Dedifferentiated amniotic fluid mesenchymal stem cell (primary cell): ENCODE data around the gene SRPK2.
"Not testable (repeated sequence)": the region's sequence is repeated elsewhere in the genome, so short reads cannot be mapped to it uniquely, and the experiment has no call there.

ENCODE experiments used
- DNase-seq: peaks from one replicate; pipeline ENCODE4 v3.0.0-alpha.2; 2016; ENCODE audit errors: extremely low spot score

The SRPK2 gene

DNA sequence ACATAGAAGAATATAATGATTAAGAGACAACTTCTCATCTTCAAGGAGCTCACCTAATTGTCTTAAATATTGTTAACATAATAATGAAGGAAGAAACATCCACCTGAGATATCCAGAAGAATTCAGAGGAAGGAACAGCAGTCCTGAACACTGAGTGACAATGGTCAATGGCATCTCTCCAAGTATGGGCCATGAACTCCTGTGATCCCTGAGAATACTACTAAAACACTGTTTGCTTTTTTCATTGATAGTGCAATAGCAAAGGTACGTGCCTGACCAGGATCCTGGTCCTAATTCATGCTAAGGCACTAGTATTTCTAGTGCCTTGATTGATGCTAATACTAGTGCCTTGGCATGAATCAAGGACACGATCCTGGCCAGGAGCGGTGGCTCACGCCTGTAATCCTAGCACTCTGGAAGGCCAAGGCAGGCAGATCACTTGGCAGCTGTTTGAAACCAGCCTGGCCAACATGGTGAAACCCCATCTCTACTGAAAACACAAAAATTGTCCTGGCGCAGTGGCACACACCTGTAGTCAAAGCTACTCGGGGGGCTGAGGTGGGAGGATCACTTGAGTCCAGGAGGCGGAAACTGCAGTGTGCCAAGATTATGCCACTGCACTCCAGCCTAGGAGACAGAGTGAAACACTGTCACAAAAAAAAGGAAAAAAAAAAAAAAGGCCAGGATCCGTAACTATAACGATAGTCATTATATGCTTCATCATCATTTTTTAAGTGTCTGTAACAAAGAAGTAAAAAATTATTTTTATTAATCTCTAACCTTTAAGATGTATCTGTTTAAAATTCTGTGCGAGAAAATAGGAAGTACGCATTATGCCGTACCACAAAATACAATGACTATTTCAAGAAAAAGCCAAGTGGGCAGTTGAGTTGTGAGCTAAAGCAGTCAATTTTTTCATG, 49.1 kb downstream of the SRPK2 start:
- DNase-seq = no peak

DNA sequence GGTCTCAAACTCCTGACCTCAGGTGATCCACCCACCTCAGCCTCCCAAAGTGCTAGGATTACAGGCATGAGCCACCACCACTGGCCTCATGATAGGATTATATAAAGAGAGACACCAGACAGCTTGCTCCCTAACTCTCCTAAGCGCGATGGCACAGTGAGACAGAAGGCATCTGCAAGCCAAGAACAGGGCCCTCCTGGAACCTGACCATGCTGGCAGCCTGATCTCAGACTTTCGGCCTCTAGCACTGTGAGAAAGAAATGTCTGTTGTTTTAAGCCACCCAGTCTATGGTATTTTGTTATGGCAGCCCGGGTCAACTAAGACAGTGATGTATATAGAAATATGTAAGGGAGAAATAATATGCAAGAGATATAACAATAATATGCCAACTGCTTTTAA, 51.2 kb downstream of the SRPK2 start:
- no peak for DNase-seq

- DNase-seq = peak; percentile 29
These were observed 52.7 kb downstream of the SRPK2 start for GRCh38 chr7:105336009-105336408.

GRCh38 chr7:105332661-105333060, 56.1 kb downstream of the SRPK2 start:
- DNase-seq = not testable (repeated sequence)

DNA sequence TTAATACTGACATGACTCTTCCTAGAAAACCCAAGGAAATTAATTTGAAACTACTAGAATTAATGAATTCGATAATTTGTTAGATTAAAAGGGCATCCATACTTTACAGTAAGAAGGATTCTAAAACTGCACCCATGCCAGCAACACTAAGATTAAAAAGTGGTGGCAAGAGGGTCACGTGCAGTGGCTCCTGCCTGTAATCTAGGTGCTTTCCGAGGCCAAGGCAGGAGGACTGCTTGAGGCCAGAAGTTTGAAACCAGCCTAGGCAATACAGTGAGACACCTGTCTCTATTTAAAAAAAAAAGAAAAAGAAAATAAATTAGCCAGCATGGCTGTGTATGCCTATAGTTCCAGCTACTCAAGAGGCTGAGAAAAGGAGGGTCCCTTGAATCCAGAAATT, 58.2 kb downstream of the SRPK2 start:
- no peak for DNase-seq

DNA sequence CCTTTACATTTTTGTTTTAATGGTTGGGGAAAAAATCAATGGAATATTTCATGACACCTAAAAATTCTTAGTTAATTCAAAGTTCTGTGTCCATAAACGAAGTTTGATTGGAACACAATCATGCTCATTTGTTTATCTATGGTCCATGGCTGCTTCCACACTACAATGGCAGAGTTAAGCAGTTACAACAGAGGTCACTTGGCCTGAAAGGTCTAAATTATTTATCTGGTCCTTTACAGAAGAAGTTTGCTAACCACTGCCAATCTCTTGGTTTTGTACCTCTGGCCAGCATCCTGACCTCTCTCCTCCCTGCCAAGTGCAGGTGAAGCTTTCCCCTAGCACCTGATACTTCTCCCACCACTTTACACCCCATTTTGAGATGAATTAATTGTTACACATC, 61.5 kb downstream of the SRPK2 start:
- DNase-seq = no peak

GRCh38 chr7:105325216-105325904, 63.4 kb downstream of the SRPK2 start:
- no peak for DNase-seq

DNA sequence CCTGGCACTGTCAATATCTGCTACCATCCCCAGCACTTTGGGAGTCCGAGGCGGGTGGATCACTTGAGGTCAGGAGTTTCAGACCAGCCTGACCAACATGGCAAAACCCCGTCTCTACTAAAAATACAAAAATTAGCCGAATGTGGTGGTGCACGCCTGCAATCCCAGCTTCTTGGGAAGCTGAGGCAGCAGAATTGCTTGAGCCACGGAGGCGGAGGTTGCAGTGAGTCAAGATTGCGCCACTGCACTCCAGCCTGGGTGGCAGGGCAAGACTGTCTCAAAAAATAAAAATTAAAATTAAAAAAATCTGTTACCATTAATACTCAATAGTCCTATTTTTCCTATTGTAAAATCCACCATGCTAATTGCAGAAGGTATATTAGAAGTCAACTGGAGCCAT, 64.1 kb downstream of the SRPK2 start:
- DNase-seq = not testable (repeated sequence)

GRCh38 chr7:105323366-105323765, 65.4 kb downstream of the SRPK2 start:
- no peak for DNase-seq

GRCh38 chr7:105322655-105323277, 66.0 kb downstream of the SRPK2 start:
- no peak for DNase-seq

- no peak for DNase-seq
These were observed 66.8 kb downstream of the SRPK2 start for GRCh38 chr7:105321754-105322455.

DNA sequence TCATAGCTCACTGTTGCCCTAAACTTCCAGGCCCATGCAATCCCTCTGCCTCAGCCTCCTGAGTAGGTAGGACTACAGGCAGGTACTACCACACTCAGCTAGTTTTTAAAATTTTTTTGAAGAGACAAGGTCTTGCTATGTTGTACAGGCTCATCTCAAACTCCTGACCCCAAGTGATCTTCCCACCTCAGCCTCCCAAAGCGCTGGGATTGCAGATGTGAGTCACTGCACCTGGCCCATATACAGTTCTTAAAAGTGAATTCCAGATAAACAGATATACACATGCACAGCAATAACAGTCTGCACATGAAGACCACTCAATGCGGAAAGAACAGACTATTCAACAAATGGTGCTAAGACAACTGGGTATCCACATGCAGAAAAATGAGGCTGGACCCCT, 67.8 kb downstream of the SRPK2 start:
- no peak for DNase-seq

DNA sequence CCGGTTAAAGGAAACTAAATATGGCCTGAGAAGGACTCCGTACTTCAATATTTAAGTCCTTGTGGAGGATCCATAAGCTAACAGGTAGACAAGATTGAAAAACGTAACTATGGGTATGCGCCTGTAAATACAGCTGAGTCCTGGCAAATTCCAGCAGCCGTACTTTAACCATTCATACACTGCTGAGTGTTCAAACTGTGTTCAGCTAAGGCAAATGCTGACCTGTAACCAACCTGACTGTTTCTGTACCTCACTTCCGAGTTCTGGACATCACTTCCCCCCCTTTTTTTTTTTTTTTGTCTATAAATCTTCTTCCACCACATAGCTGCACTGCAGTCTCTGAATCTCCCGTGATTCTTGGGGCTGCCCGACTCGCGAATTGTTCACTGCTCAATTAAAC, 69.1 kb downstream of the SRPK2 start:
- DNase-seq = no peak

GRCh38 chr7:105316578-105317344, 72.0 kb downstream of the SRPK2 start:
- no peak for DNase-seq

DNA sequence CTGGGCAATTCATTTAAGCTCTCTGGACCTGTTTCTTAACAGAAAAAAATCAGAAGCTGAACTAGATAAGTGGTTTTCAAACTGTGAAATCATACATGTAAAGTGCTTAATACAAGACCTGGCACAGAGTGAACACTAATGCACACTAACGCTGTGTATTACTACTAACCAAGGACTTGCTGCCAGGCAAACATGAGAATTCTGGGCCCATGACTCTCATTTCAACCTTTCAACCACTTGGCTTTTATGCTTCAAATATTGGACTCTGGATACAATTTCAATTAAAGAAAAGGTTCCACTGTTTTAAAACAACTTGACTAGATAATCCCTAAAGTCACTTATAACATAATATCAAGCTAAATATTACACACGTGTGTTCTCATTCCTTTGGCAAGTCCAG, 73.4 kb downstream of the SRPK2 start:
- no peak for DNase-seq

- DNase-seq = no peak
These were observed 79.2 kb downstream of the SRPK2 start for GRCh38 chr7:105309235-105310169.

GRCh38 chr7:105307163-105307672, 81.5 kb downstream of the SRPK2 start:
- DNase-seq = no peak

GRCh38 chr7:105306298-105306748, 82.4 kb downstream of the SRPK2 start:
- DNase-seq = no peak

GRCh38 chr7:105305633-105306032, 83.1 kb downstream of the SRPK2 start:
- no peak for DNase-seq
